Keratinocyte (primary cell): ENCODE data around the gene STK11. TPM values are rescaled to one million over a fixed set of nuclear protein-coding genes. Genes with fewer than 3 reads are reported as not detected.

ENCODE experiments used
- DNase-seq: peaks from one replicate; pipeline ENCODE4 v3.0.0-alpha.2; 2011; ENCODE audit warnings: low read depth, missing footprints, low spot score
- FAIRE-seq: peaks from 2 replicates; lab custom pipeline; 2011; peaks lifted over from hg19 to GRCh38; lab: Jason Lieb, UNC
- H2AFZ ChIP-seq: 2 replicates; pipeline ENCODE4 v1.6.0; 2012; ENCODE audit warnings: low read length, control low read depth, inconsistent platforms; ENCODE audit not compliant: control insufficient read depth
- H3K27ac ChIP-seq: 2 replicates; pipeline ENCODE4 v1.5.1; 2011; ENCODE audit warnings: low read length; ENCODE audit not compliant: control insufficient read depth, insufficient read depth
- H3K27me3 ChIP-seq: 3 replicates; pipeline ENCODE4 v1.6.0; 2011; ENCODE audit warnings: low read length; ENCODE audit not compliant: control insufficient read depth, insufficient read depth; ENCODE audit errors: extremely low read depth
- H3K36me3 ChIP-seq, 2 experiments: 2 replicates in 1 of 2; 3 replicates in 1 of 2; pipeline ENCODE4 v1.5.1; 2011; ENCODE audit warnings: low read length in 2 of 2, mild to moderate bottlenecking in 1 of 2; ENCODE audit not compliant: control insufficient read depth in 2 of 2, insufficient read depth in 2 of 2; ENCODE audit errors: extremely low read depth in 1 of 2
- H3K4me1 ChIP-seq: 3 replicates; pipeline ENCODE4 v1.5.1; 2011; ENCODE audit warnings: low read length; ENCODE audit not compliant: control insufficient read depth, insufficient read depth; ENCODE audit errors: extremely low read depth
- H3K4me2 ChIP-seq: 3 replicates; pipeline ENCODE4 v1.6.0; 2011; ENCODE audit warnings: low read depth, low read length; ENCODE audit not compliant: control insufficient read depth, insufficient read depth; ENCODE audit errors: extremely low read depth
- H3K4me3 ChIP-seq, 3 experiments: fragments of 200-600 bp in 1 of 3; sonication (generic) in 1 of 3; 2 replicates in 2 of 3; 3 replicates in 1 of 3; pipeline ENCODE4 v1.5.1; 2011 to 2016; ENCODE audit warnings: low read length in 3 of 3, mild to moderate bottlenecking in 3 of 3, control low read depth in 2 of 3, inconsistent platforms in 1 of 3, low read depth in 1 of 3, mixed read lengths in 1 of 3, mixed run types in 1 of 3, moderate library complexity in 1 of 3; ENCODE audit not compliant: control insufficient read depth in 2 of 3, insufficient read depth in 2 of 3; ENCODE audit errors: extremely low read depth in 1 of 3
- H3K79me2 ChIP-seq: 2 replicates; pipeline ENCODE4 v1.6.0; 2012; ENCODE audit warnings: low read length; ENCODE audit not compliant: control insufficient read depth, insufficient read depth
- H3K9ac ChIP-seq: 3 replicates; pipeline ENCODE4 v1.6.0; 2011; ENCODE audit warnings: low read length; ENCODE audit not compliant: control insufficient read depth, insufficient read depth; ENCODE audit errors: extremely low read depth
- H3K9me1 ChIP-seq: 3 replicates; pipeline ENCODE4 v1.6.0; 2011; ENCODE audit warnings: low read length; ENCODE audit not compliant: control insufficient read depth, insufficient read depth; ENCODE audit errors: extremely low read depth
- H3K9me3 ChIP-seq: 2 replicates; pipeline ENCODE4 v1.5.1; 2012; ENCODE audit warnings: low read depth, low read length; ENCODE audit not compliant: control insufficient read depth
- H4K20me1 ChIP-seq: 3 replicates; pipeline ENCODE4 v1.6.0; 2011; ENCODE audit warnings: low read length; ENCODE audit not compliant: control insufficient read depth, insufficient read depth; ENCODE audit errors: extremely low read depth
- EZH2 ChIP-seq: IDR thresholded peaks from one replicate; pipeline ENCODE4 v1.6.1; 2012; ENCODE audit warnings: inconsistent platforms, mild to moderate bottlenecking, low read length, moderate library complexity
- dilution Hi-C: fragments of 300-500 bp; cut with MboI; formaldehyde crosslinking; loops from one replicate; pipeline ENCODE4 v1.7.0; 2020; ENCODE audit warnings: low sequenced_read_pairs; ENCODE audit not compliant: extremely low pct_ligation_motif_present
- polyA plus RNA-seq, 5 experiments: library from polyadenylated mRNA; depleted of rRNA in 3 of 5; stranded (reverse) in 3 of 5; stranded (forward) in 1 of 5; unstranded in 1 of 5; fragments of >200 nt; gene quantifications; 1 replicate in 1 of 5; 2 replicates in 3 of 5; 3 replicates in 1 of 5; pipeline versions ENCODE4 v1.2.1 to v1.2.3, GENCODE V29; 2011 to 2012; ENCODE audit warnings: missing spikeins in 2 of 5, low read depth in 1 of 5, low replicate concordance in 1 of 5
- TF ChIP-seq, protein P1 (sequence below), 3 experiments: IDR thresholded peaks in 1 of 3; conservative IDR thresholded peaks in 1 of 3; optimal IDR thresholded peaks in 1 of 3; 2 replicates in 2 of 3; 3 replicates in 1 of 3; pipeline versions ENCODE3 to v1.5.1; 2011; ENCODE audit warnings: low read length in 3 of 3, mild to moderate bottlenecking in 3 of 3, moderate library complexity in 2 of 3, control low read depth in 1 of 3, inconsistent platforms in 1 of 3; ENCODE audit not compliant: insufficient read depth in 2 of 3; ENCODE audit errors: extremely low read depth in 1 of 3

The STK11 gene
- polyA plus RNA-seq, 1 donor (not counting 4 experiments of a cell fraction or from before 2014, with no cell fraction given): 24.6 TPM

DNA sequence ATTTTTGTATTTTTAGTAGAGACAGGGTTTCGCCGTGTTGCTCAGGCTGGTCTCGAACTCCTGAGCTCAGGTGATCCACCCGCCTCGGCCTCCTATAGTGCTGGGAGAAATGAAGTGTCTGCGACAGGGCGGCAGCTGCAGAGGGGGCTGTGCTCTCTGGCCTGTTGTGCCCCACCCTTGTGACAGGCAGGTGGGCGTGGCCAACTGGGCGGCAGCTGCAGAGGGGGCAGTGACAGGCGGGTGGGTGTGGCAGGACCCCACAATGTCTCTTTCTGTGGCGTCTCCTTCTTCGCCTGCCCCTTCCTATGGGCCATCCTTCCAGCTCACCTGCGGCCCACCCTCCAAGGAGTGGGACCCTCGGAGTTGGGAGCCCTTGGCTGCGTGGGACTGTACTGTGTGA, 11.8 kb downstream of the STK11 start:
- DNase-seq (no peak), FAIRE-seq (no peak)
- Histone ChIP-seq H3K4me3 (no peak overlapping the region), H3K9me3 (no peaks in the 10 kb centered on the region), H3K36me3 (peaks cover 17 to 22% of the 10 kb centered on the region in 2 experiments), H3K79me2 (peaks cover 64% of the 10 kb centered on the region), H3K9ac (no peak overlapping the region), H3K27me3 (no peaks in the 10 kb centered on the region), H3K4me1 (peaks cover 35% of the 10 kb centered on the region), H4K20me1 (peaks cover 5% of the 10 kb centered on the region), H3K4me2 (no peak overlapping the region), H2AFZ (no peak overlapping the region), H3K27ac (no peak overlapping the region), H3K9me1 (no peaks in the 10 kb centered on the region)
- dilution Hi-C loops: no loop called here
- TF ChIP-seq EZH2: no peak
- TF ChIP-seq, protein P1, sequence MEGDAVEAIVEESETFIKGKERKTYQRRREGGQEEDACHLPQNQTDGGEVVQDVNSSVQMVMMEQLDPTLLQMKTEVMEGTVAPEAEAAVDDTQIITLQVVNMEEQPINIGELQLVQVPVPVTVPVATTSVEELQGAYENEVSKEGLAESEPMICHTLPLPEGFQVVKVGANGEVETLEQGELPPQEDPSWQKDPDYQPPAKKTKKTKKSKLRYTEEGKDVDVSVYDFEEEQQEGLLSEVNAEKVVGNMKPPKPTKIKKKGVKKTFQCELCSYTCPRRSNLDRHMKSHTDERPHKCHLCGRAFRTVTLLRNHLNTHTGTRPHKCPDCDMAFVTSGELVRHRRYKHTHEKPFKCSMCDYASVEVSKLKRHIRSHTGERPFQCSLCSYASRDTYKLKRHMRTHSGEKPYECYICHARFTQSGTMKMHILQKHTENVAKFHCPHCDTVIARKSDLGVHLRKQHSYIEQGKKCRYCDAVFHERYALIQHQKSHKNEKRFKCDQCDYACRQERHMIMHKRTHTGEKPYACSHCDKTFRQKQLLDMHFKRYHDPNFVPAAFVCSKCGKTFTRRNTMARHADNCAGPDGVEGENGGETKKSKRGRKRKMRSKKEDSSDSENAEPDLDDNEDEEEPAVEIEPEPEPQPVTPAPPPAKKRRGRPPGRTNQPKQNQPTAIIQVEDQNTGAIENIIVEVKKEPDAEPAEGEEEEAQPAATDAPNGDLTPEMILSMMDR (optimal IDR thresholded peaks at IDR 0.05 in 1 of 3, IDR thresholded peaks at IDR 0.05 in 1 of 3, conservative IDR thresholded peaks at IDR 0.05 in 1 of 3; ENCODE audit: extremely low read depth in 1 of 3, insufficient read depth in 2 of 3, low read length in 3 of 3): no peak

DNA sequence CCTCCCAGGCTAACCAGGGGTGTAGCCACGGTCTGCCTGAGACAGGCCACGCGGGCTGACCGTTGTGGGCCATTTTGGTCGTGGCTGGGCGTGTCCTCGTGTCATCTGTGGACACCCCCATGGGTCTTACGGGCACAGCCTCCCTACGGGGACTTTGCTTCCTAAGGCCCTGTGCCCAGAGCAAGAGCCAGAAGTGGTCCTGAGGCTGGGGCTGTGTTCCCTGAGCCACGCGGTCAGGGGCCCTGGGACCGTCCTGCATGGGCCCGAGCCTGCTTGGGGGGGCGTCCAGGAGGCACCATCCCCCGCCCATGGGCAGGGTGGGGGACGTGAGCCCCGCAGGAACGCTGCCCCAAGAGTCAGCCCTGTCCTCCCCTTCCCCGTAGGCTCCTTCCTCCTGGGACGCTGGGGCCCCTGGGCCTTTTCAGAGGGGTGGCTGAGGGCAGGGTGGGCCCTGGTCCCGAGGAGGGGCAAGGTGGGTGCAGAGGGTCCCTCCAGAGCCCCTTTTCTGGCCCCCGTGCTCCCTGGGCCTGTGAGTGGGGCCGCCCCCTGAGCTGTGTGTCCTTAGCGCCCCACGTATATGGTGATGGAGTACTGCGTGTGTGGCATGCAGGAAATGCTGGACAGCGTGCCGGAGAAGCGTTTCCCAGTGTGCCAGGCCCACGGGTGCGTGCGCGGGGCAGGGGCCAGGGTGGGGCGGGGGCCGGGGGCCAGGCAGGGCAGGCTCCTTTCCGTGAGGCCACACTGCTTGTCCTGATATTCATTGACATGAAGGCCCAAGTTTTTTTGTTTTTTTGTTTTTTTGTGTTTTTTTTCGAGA, 13.4 kb downstream of the STK11 start:
- peaks cover 5% of the 10 kb centered on the region for H4K20me1 ChIP-seq
- peaks cover 26% of the 10 kb centered on the region for H3K4me1 ChIP-seq
- H3K9me1 ChIP-seq: no peaks in the 10 kb centered on the region
- H3K4me3 ChIP-seq: no peak overlapping the region
- H3K79me2 ChIP-seq: peaks cover 54% of the 10 kb centered on the region
- TF ChIP-seq, protein P1 (optimal IDR thresholded peaks at IDR 0.05 in 1 of 3, IDR thresholded peaks at IDR 0.05 in 1 of 3, conservative IDR thresholded peaks at IDR 0.05 in 1 of 3; ENCODE audit: extremely low read depth in 1 of 3, insufficient read depth in 2 of 3, low read length in 3 of 3): no peak
- no peak for TF ChIP-seq EZH2
- H2AFZ ChIP-seq: no peak overlapping the region
- peaks cover 19 to 30% of the 10 kb centered on the region in 2 experiments for H3K36me3 ChIP-seq
- H3K4me2 ChIP-seq: no peak overlapping the region
- dilution Hi-C loops: no loop called here
- DNase-seq (no peak), FAIRE-seq (no peak)
- H3K27ac ChIP-seq: no peak overlapping the region
- no peaks in the 10 kb centered on the region for H3K9me3 ChIP-seq
- H3K27me3 ChIP-seq: no peaks in the 10 kb centered on the region
- H3K9ac ChIP-seq: no peak overlapping the region
